Thyroid gland (tissue), 4 donors: ENCODE measurements around the gene HOXB9. TPM values are rescaled to one million over a fixed set of nuclear protein-coding genes. Genes with fewer than 3 reads are reported as not detected.

ENCODE experiments used
- DNase-seq, 2 donors: peaks; one replicate each; pipeline ENCODE4 v3.0.0-alpha.2; 2019
- H3K27ac ChIP-seq, 3 donors: fragments of 200-600 bp; sonication (generic); 1 replicate in 2 of 3; 2 replicates in 1 of 3; pipeline ENCODE4 v1.5.1; 2016 to 2019; ENCODE audit warnings: mild to moderate bottlenecking in 1 of 3, moderate library complexity in 1 of 3
- H3K27me3 ChIP-seq: fragments of 200-600 bp; sonication (generic); one replicate; pipeline ENCODE4 v1.5.1; 2019
- H3K36me3 ChIP-seq, 2 donors: fragments of 200-600 bp; sonication (generic); one replicate each; pipeline ENCODE4 v1.5.1; 2016 to 2019
- H3K4me1 ChIP-seq, 2 donors: fragments of 200-600 bp; sonication (generic); one replicate each; pipeline ENCODE4 v1.5.1; 2017 to 2019
- H3K4me3 ChIP-seq, 3 donors: fragments of 200-600 bp; sonication (generic); replicated peaks in 1 of 3; 1 replicate in 2 of 3; 2 replicates in 1 of 3; pipeline ENCODE4 v1.5.1; 2016; ENCODE audit warnings: mild to moderate bottlenecking in 1 of 3
- H3K9me3 ChIP-seq: fragments of 200-600 bp; sonication (generic); one replicate; pipeline ENCODE4 v1.5.1; 2017
- CTCF ChIP-seq, 6 experiments: fragments of 200-600 bp in 3 of 6; fragments of 450-650 bp in 3 of 6; sonication (generic) in 3 of 6; IDR thresholded peaks; one replicate each; pipeline ENCODE4 v1.5.1; 2016 to 2019; ENCODE audit warnings: antibody characterized with exemption in 6 of 6, mild to moderate bottlenecking in 2 of 6, inconsistent platforms in 1 of 6, moderate library complexity in 1 of 6
- POLR2A ChIP-seq, 2 donors: fragments of 450-650 bp; IDR thresholded peaks; one replicate each; pipeline ENCODE4 v1.6.1; 2017; ENCODE audit warnings: antibody characterized with exemption in 2 of 2, mild to moderate bottlenecking in 2 of 2, moderate library complexity in 1 of 2
- WGBS, 2 donors: methylation state at CpG; one replicate each; pipeline ENCODE4 v1.1.5; 2017; 5-methylcytosine and 5-hydroxymethylcytosine counted together
- intact Hi-C: fragments of 100-400 bp; cut with DNase I; formaldehyde crosslinking; loops from one replicate; pipeline ENCODE4 v1.15.1; 2023
- total RNA-seq, 4 donors: library from RNA; depleted of rRNA; stranded (reverse); fragments of >200 nt; gene quantifications; one replicate each; pipeline ENCODE4 v1.2.3, GENCODE V29; 2016

Gene HOXB9
- total RNA-seq, 4 donors from 2014 or later = not detected

GRCh38 chr17:48578616-48579470 lies 47.3 kb downstream of the HOXB9 start:
- H3K27ac ChIP-seq = peak overlapping the region in 1 of 3 donors; percentile 21
- H3K36me3 ChIP-seq = no peaks in the 10 kb centered on the region
- WGBS, 2 donors = 10 to 19% methylated on average over 40 to 43 of the region's 43 CpGs
- intact Hi-C loops = no loop called here
- H3K4me1 ChIP-seq = peaks cover 0 to 20% of the 10 kb centered on the region in 2 donors
- H3K27me3 ChIP-seq = peaks cover 79% of the 10 kb centered on the region
- no peak for TF ChIP-seq CTCF (IDR thresholded peaks at IDR 0.05)
- TF ChIP-seq POLR2A (IDR thresholded peaks at IDR 0.05) = no peak
- no peaks in the 10 kb centered on the region for H3K9me3 ChIP-seq
- peak overlapping the region in 1 of 3 donors; percentile 24 for H3K4me3 ChIP-seq
- no peak for DNase-seq

- peaks cover 77% of the 10 kb centered on the region for H3K27me3 ChIP-seq
- TF ChIP-seq POLR2A (IDR thresholded peaks at IDR 0.05) = no peak
- no peak for TF ChIP-seq CTCF (IDR thresholded peaks at IDR 0.05)
- no peaks in the 10 kb centered on the region for H3K36me3 ChIP-seq
- H3K4me1 ChIP-seq = peaks cover 0 to 20% of the 10 kb centered on the region in 2 donors
- H3K27ac ChIP-seq = peak within 1 kb of the TSS in 2 of 3 donors; percentile 21 to 33
- intact Hi-C loops = no loop called here
- peak within 1 kb of the TSS in 1 of 3 donors; percentile 24 for H3K4me3 ChIP-seq
- peak; percentile 41 to 45 for DNase-seq
- WGBS, 2 donors = 2% methylated on average over 30 to 33 of the region's 58 CpGs
- H3K9me3 ChIP-seq = no peaks in the 10 kb centered on the region
Observed at GRCh38 chr17:48577946-48578615, 48.1 kb downstream of the HOXB9 start, which contains the start of gene HOXB4. Gene HOXB4 (minus strand): TSS chr17:48578350. CDS start chr17:48578319, 31 bp downstream.

- peak overlapping the region in 2 of 3 donors; percentile 21 to 33 for H3K27ac ChIP-seq
- WGBS, 2 donors = 3 to 7% methylated on average over 16 to 19 of the region's 19 CpGs
- intact Hi-C loops = no loop called here
Observed at GRCh38 chr17:48577330-48577945, 48.7 kb downstream of the HOXB9 start.

GRCh38 chr17:48576479-48577309 lies 49.5 kb downstream of the HOXB9 start:
- no peak for TF ChIP-seq POLR2A (IDR thresholded peaks at IDR 0.05)
- no peak for TF ChIP-seq CTCF (IDR thresholded peaks at IDR 0.05)
- Histone ChIP-seq H3K9me3 (no peaks in the 10 kb centered on the region), H3K4me3 (peak overlapping the region in 1 of 3 donors; percentile 24), H3K27ac (peak overlapping the region in 2 of 3 donors; percentile 33 to 61), H3K27me3 (peaks cover 70% of the 10 kb centered on the region), H3K4me1 (peaks cover 0 to 12% of the 10 kb centered on the region in 2 donors), H3K36me3 (no peaks in the 10 kb centered on the region)
- intact Hi-C loops = no loop called here
- peak; percentile 25 to 40 for DNase-seq
- 11 to 14% methylated on average over 29 to 30 of the region's 43 CpGs for WGBS, 2 donors

More at GRCh38 chr17:48577330-48577945, 48.7 kb downstream of the HOXB9 start:
- DNase-seq = no peak
- Histone ChIP-seq H3K27me3 (peaks cover 72% of the 10 kb centered on the region), H3K4me3 (peak overlapping the region in 1 of 3 donors; percentile 24), H3K4me1 (peaks cover 0 to 18% of the 10 kb centered on the region in 2 donors), H3K9me3 (no peaks in the 10 kb centered on the region), H3K36me3 (no peaks in the 10 kb centered on the region)
- no peak for TF ChIP-seq POLR2A (IDR thresholded peaks at IDR 0.05)
- no peak for TF ChIP-seq CTCF (IDR thresholded peaks at IDR 0.05)
